Lung (tissue), 12 donors: ENCODE results near the gene ARF6. TPM values are rescaled to one million over a fixed set of nuclear protein-coding genes. Genes with fewer than 3 reads are reported as not detected.
"Not testable (repeated sequence)": the region's sequence is repeated elsewhere in the genome, so short reads cannot be mapped to it uniquely, and the experiment has no call there.

Source experiments
- ATAC-seq: fragments of 200-7000 bp; cut with Tn5 transposase; one replicate; pipeline ENCODE4 v1.9.1; 2020; ENCODE audit warnings: moderate number of reproducible peaks; ENCODE audit not compliant: insufficient read depth, low FRiP score
- DNase-seq, 3 donors: peaks; one replicate each; pipeline ENCODE4 v3.0.0-alpha.2; 2013 to 2017
- H3K27ac ChIP-seq, 2 donors: one replicate each; pipeline ENCODE4 v1.5.1; 2013; ENCODE audit warnings: mild to moderate bottlenecking in 2 of 2, moderate library complexity in 2 of 2, control low read depth in 1 of 2, inconsistent platforms in 1 of 2, low read depth in 1 of 2, low read length in 1 of 2
- H3K27me3 ChIP-seq, 3 donors: one replicate each; pipeline ENCODE4 v1.5.1; 2013; ENCODE audit warnings: low read length in 2 of 3; ENCODE audit not compliant: control insufficient read depth in 3 of 3, insufficient read depth in 3 of 3
- H3K36me3 ChIP-seq, 4 donors: one replicate each; pipeline ENCODE4 v1.5.1; 2013; ENCODE audit warnings: low read length in 4 of 4, mild to moderate bottlenecking in 1 of 4, moderate library complexity in 1 of 4; ENCODE audit not compliant: control insufficient read depth in 4 of 4, insufficient read depth in 4 of 4
- H3K4me1 ChIP-seq, 5 donors: one replicate each; pipeline ENCODE4 v1.5.1; 2013; ENCODE audit warnings: low read length in 5 of 5, mild to moderate bottlenecking in 2 of 5, moderate library complexity in 1 of 5; ENCODE audit not compliant: control insufficient read depth in 5 of 5, insufficient read depth in 5 of 5
- H3K4me3 ChIP-seq: one replicate; pipeline ENCODE4 v1.5.1; 2013; ENCODE audit warnings: mild to moderate bottlenecking, control low read depth, moderate library complexity
- H3K9ac ChIP-seq, 2 donors: one replicate each; pipeline ENCODE4 v1.5.1; 2013; ENCODE audit warnings: low read length in 2 of 2, control low read depth in 1 of 2; ENCODE audit not compliant: insufficient read depth in 1 of 2
- H3K9me3 ChIP-seq, 4 donors: one replicate each; pipeline ENCODE4 v1.5.1; 2013; ENCODE audit warnings: low read length in 3 of 4, mild to moderate bottlenecking in 1 of 4, moderate library complexity in 1 of 4; ENCODE audit not compliant: control insufficient read depth in 4 of 4, insufficient read depth in 3 of 4
- CTCF ChIP-seq: IDR thresholded peaks from 2 replicates; pipeline ENCODE4 v1.5.1; 2012; ENCODE audit warnings: mild to moderate bottlenecking; ENCODE audit errors: control extremely low read depth, extremely low read depth
- WGBS, 2 donors: extraction: QIAGEN DNeasy Blood & Tissue Kit; methylation state at CpG; one replicate each; pipeline ENCODE4 v1.1.7; 2013; 5-methylcytosine and 5-hydroxymethylcytosine counted together
- polyA plus RNA-seq, 2 donors: library from polyadenylated mRNA; stranded (reverse); fragments of 200-250 nt; gene quantifications; one replicate each; pipeline ENCODE4 v1.2.1, GENCODE V29; 2013
- total RNA-seq, 2 donors: library from RNA; depleted of rRNA in 1 of 2; stranded (reverse); fragments of >200 nt in 1 of 2; gene quantifications; one replicate each; pipeline ENCODE4 v1.2.1, GENCODE V29; 2014 to 2021
- donor health status: control.
- donor health status: control.
- donor health status: Bipolar disorder and iron deficiency.
- donor health status: healthy.
- donor health status: DM: yes; HTN: yes; CAD: no.

ARF6 gene
- total and polyA plus RNA-seq, 4 donors = 25.4 to 58.9 (median 46.6) TPM

- peak overlapping the region in 1 of 2 donors; percentile 94 for H3K9ac ChIP-seq
- no peak for DNase-seq
- no peak overlapping the region for H3K27ac ChIP-seq
- peaks cover 0 to 17% (median 10%) of the 10 kb centered on the region in 4 donors for H3K36me3 ChIP-seq
- 37 to 39% methylated on average over 4 of the region's 4 CpGs for WGBS, 2 donors
- peaks cover 0 to 2% (median 0%) of the 10 kb centered on the region in 4 donors for H3K9me3 ChIP-seq
- ATAC-seq = no peak
- H3K27me3 ChIP-seq = no peaks in the 10 kb centered on the region
- no peak for TF ChIP-seq CTCF
- H3K4me1 ChIP-seq = peaks cover 2 to 52% (median 7%) of the 10 kb centered on the region in 5 donors
- no peak overlapping the region for H3K4me3 ChIP-seq
Measured at GRCh38 chr14:49895480-49895879, 2.6 kb downstream of the ARF6 start.

- not testable (repeated sequence) for H3K27me3 ChIP-seq, H3K4me3 ChIP-seq, DNase-seq, ATAC-seq, H3K9me3 ChIP-seq, H3K27ac ChIP-seq
- H3K36me3 ChIP-seq = peaks cover 0 to 17% (median 10%) of the 10 kb centered on the region in 4 donors
- peak overlapping the region in 1 of 2 donors; percentile 94 for H3K9ac ChIP-seq
- peaks cover 2 to 52% (median 7%) of the 10 kb centered on the region in 5 donors for H3K4me1 ChIP-seq
Measured at GRCh38 chr14:49896272-49896671, 3.4 kb downstream of the ARF6 start.

- H3K27me3 ChIP-seq = no peaks in the 10 kb centered on the region
- H3K9ac ChIP-seq = peak overlapping the region; percentile 4 to 11
- no peak for TF ChIP-seq CTCF
- no peak for DNase-seq
- WGBS, 2 donors = 69 to 71% methylated on average over 5 of the region's 5 CpGs
- H3K9me3 ChIP-seq = peaks cover 0 to 2% (median 0%) of the 10 kb centered on the region in 4 donors
- peaks cover 0 to 17% (median 10%) of the 10 kb centered on the region in 4 donors for H3K36me3 ChIP-seq
- no peak overlapping the region for H3K27ac ChIP-seq
- ATAC-seq = no peak
- H3K4me3 ChIP-seq = no peak overlapping the region
- peaks cover 0 to 45% (median 7%) of the 10 kb centered on the region in 5 donors for H3K4me1 ChIP-seq
Measured at GRCh38 chr14:49896966-49897365, 4.1 kb downstream of the ARF6 start.

- H3K27ac ChIP-seq = no peak overlapping the region
- H3K4me3 ChIP-seq = no peak overlapping the region
- H3K9me3 ChIP-seq = peaks cover 0 to 2% (median 0%) of the 10 kb centered on the region in 4 donors
- TF ChIP-seq CTCF = no peak
- ATAC-seq (no peak), DNase-seq (no peak)
- peaks cover 0 to 17% (median 10%) of the 10 kb centered on the region in 4 donors for H3K36me3 ChIP-seq
- peaks cover 0 to 42% (median 7%) of the 10 kb centered on the region in 5 donors for H3K4me1 ChIP-seq
- H3K9ac ChIP-seq = no peak overlapping the region
- WGBS, 2 donors = 65 to 86% methylated on average over 1 of the region's 1 CpG
- no peaks in the 10 kb centered on the region for H3K27me3 ChIP-seq
Measured at GRCh38 chr14:49897414-49897813, 4.5 kb downstream of the ARF6 start.
